Naive thymus-derived CD4-positive, alpha-beta T cell (primary cell): ENCODE measurements around the gene RNU1-4. TPM values are rescaled to one million over a fixed set of nuclear protein-coding genes. Genes with fewer than 3 reads are reported as not detected.
"Not testable (repeated sequence)": the region's sequence is repeated elsewhere in the genome, so short reads cannot be mapped to it uniquely, and the experiment has no call there.

ENCODE experiments used
- ATAC-seq: fragments of 150-1000 bp; cut with Tn5 transposase; 2 replicates; pipeline ENCODE4 v1.10.0; 2021; ENCODE audit warnings: mild to moderate bottlenecking, moderate library complexity
- CTCF ChIA-PET: fragments of 350-600 bp; sonication (Branson Sonifier 250); formaldehyde crosslinking; loops from one replicate; lab custom pipeline; 2021; ENCODE audit warnings: antibody characterized with exemption; lab: Charles Lee
- POLR2A ChIA-PET: fragments of 350-600 bp; sonication (Branson Sonifier 250); formaldehyde crosslinking; loops from one replicate; lab custom pipeline; 2021; ENCODE audit warnings: antibody characterized with exemption, inconsistent platforms; lab: Charles Lee
- DNase-seq, 9 donors: peaks; one replicate each; pipeline versions ENCODE4 v3.0.0 to v3.0.0-alpha.2; 2020 to 2022; ENCODE audit warnings: mixed read lengths in 1 of 9
- H3K27ac ChIP-seq: one replicate; pipeline ENCODE4 v1.7.0; 2013; ENCODE audit warnings: mild to moderate bottlenecking, low read depth, low read length, moderate library complexity
- H3K27me3 ChIP-seq, 2 donors: one replicate each; pipeline ENCODE4 v1.7.0; 2013; ENCODE audit warnings: low read length in 2 of 2, mild to moderate bottlenecking in 2 of 2, moderate library complexity in 2 of 2; ENCODE audit not compliant: control insufficient read depth in 2 of 2, insufficient read depth in 2 of 2
- H3K36me3 ChIP-seq, 3 experiments: 1 replicate in 2 of 3; 2 replicates in 1 of 3; pipeline ENCODE4 v1.7.0; 2013; ENCODE audit warnings: low read length in 3 of 3, mild to moderate bottlenecking in 3 of 3, moderate library complexity in 1 of 3; ENCODE audit not compliant: insufficient read depth in 3 of 3, control insufficient read depth in 2 of 3
- H3K4me1 ChIP-seq, 2 donors: one replicate each; pipeline ENCODE4 v1.7.0; 2013; ENCODE audit warnings: low read length in 2 of 2, mild to moderate bottlenecking in 2 of 2, moderate library complexity in 1 of 2; ENCODE audit not compliant: control insufficient read depth in 2 of 2, insufficient read depth in 2 of 2
- H3K4me3 ChIP-seq: 2 replicates; pipeline ENCODE4 v1.7.0; 2013; ENCODE audit warnings: mild to moderate bottlenecking, low read length
- H3K9me3 ChIP-seq, 3 experiments: 1 replicate in 2 of 3; 2 replicates in 1 of 3; pipeline ENCODE4 v1.7.0; 2013; ENCODE audit warnings: low read length in 3 of 3; ENCODE audit not compliant: control insufficient read depth in 2 of 3
- H3K27ac Mint-ChIP-seq, 9 donors: one replicate each; pipeline ENCODE4 v1.8.0; 2020 to 2022; ENCODE audit warnings: mixed read lengths in 9 of 9, mild to moderate bottlenecking in 8 of 9, moderate library complexity in 5 of 9, inconsistent platforms in 2 of 9
- H3K27me3 Mint-ChIP-seq, 5 donors: one replicate each; pipeline ENCODE4 v1.8.0; 2021 to 2022; ENCODE audit warnings: mixed read lengths in 5 of 5, mild to moderate bottlenecking in 1 of 5
- H3K36me3 Mint-ChIP-seq, 5 donors: one replicate each; pipeline ENCODE4 v1.8.0; 2020 to 2022; ENCODE audit warnings: mixed read lengths in 5 of 5, mild to moderate bottlenecking in 3 of 5, inconsistent platforms in 1 of 5
- H3K4me1 Mint-ChIP-seq, 7 donors: one replicate each; pipeline ENCODE4 v1.8.0; 2020 to 2022; ENCODE audit warnings: mixed read lengths in 7 of 7, mild to moderate bottlenecking in 3 of 7, inconsistent platforms in 1 of 7
- H3K4me3 Mint-ChIP-seq, 10 donors: one replicate each; pipeline ENCODE4 v1.8.0; 2020 to 2022; ENCODE audit warnings: mild to moderate bottlenecking in 10 of 10, mixed read lengths in 10 of 10, moderate library complexity in 6 of 10, inconsistent platforms in 2 of 10
- H3K9me3 Mint-ChIP-seq, 11 donors: one replicate each; pipeline ENCODE4 v1.8.0; 2020 to 2022; ENCODE audit warnings: mixed read lengths in 11 of 11, mild to moderate bottlenecking in 4 of 11, inconsistent platforms in 1 of 11, moderate library complexity in 1 of 11
- intact Hi-C, 2 donors: fragments of 100-400 bp; cut with micrococcal nuclease; formaldehyde crosslinking; loops; one replicate each; pipeline ENCODE4 v1.15.1; 2023
- polyA plus RNA-seq, 2 donors: library from polyadenylated mRNA; unstranded; fragments of 300-500 nt; fragmentation: Illumina TruSeq; gene quantifications; one replicate each; pipeline ENCODE4 v1.2.3, GENCODE V29; 2021
- total RNA-seq, 6 experiments: library from RNA in 5 of 6; stranded (reverse) in 5 of 6; gene quantifications; 1 replicate in 5 of 6; 2 replicates in 1 of 6; pipeline ENCODE4 v1.2.3 and lab custom pipeline; 2021 to 2026

The RNU1-4 gene
- total and polyA plus RNA-seq, 7 experiments from 2014 or later = 2,341 to 4,458 (median 3,337) TPM; not detected in 2

DNA sequence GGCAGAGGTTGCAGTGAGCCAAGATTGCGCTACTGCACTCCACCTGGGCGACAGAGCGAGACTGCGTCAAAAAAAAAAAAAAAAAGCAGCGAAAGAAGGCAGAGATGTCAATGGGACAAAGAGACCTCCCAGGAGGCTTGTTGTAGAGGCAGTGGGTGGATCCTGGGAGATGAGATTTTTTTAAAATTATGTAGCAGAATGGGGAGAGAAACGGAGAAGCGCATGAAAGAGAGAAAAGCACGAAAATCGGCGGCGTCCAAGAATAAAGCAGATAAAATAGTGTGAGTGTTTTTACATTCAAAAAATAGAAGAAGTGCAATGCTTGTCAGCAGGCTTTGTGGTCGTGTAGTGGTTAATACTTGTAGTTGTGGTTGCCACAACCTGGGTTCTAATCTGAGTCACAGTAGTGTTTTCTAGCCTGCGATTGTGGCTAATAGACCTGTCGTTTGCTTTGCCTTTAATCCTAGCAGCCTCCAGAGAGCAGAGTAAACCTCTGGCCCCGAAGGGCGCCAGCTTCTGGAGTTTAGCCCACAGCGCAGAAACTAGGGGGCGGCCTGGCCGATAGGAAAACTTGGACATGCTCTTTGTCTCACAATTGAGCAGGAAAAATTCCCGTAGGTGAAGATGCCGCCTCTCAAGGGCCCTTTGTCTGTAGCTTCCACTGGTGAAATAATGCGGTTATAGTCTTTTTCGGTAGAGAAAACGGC is 11.9 kb upstream of the RNU1-4 start:
- H3K27ac ChIP-seq, H3K27ac Mint-ChIP-seq, DNase-seq, H3K4me1 Mint-ChIP-seq, H3K4me3 Mint-ChIP-seq, intact Hi-C loops, H3K27me3 Mint-ChIP-seq, H3K27me3 ChIP-seq, H3K36me3 ChIP-seq, H3K4me3 ChIP-seq, CTCF ChIA-PET, ATAC-seq, H3K4me1 ChIP-seq, POLR2A ChIA-PET, H3K36me3 Mint-ChIP-seq, H3K9me3 Mint-ChIP-seq, H3K9me3 ChIP-seq: not testable (repeated sequence)

DNA sequence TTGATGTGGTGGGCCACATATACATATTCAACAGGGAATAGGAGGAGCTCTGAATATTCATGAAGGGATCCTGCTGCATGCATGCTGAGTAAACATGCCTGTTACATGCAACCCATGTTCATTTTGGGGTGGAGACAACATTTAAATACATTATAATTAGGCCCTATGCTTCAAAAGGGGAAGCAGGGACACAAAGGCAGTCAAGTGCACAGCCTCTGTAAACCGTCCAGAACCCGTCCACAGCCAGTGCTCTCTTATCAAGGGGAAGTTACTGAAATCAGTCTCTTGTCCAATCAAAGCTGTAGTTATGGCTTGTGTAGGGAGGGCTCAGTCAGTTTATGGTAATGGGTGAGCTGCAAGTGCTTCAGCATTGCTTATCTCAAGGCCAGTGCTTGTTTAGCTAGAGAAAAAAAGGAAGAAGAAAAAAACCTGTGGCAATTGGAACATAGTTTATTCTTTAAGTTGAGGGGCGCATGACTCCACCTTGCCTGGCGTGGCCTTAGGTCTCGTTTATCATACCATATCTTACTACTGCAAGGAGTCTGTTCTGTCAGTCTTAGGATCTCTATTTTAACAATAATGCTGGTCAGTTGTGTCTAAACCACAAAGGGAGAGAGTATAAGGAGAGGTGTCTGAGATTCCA is 7.9 kb upstream of the RNU1-4 start:
- H3K36me3 ChIP-seq, H3K27ac ChIP-seq, ATAC-seq, H3K9me3 Mint-ChIP-seq, H3K27me3 Mint-ChIP-seq, POLR2A ChIA-PET, H3K4me3 Mint-ChIP-seq, intact Hi-C loops, H3K4me3 ChIP-seq, DNase-seq, H3K27me3 ChIP-seq, H3K27ac Mint-ChIP-seq, H3K36me3 Mint-ChIP-seq, H3K9me3 ChIP-seq, H3K4me1 Mint-ChIP-seq, CTCF ChIA-PET, H3K4me1 ChIP-seq: not testable (repeated sequence)

DNA sequence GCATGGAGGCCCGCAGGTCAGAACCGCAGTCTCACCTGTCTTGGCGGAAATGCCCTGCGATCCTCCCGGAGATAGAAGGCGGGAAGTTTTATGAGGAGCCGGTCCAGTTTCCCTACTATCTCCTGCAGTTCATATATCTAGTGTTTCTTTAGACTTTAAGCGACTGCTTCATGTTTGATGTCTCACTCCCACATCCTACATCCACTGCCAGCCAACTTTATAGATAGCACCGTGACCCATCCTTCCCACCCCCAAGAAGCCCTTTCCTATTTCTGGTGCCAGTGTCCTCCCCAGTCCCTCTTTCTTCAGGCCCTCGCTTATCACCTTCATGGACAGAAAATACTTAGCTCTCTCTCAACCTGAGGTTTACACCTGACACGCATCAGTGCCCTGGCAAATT is 914 bp downstream of the RNU1-4 start:
- H3K27ac Mint-ChIP-seq, ATAC-seq, H3K36me3 ChIP-seq, H3K36me3 Mint-ChIP-seq, DNase-seq, CTCF ChIA-PET, H3K4me3 Mint-ChIP-seq, H3K27me3 ChIP-seq, H3K4me1 ChIP-seq, H3K4me3 ChIP-seq, H3K9me3 ChIP-seq, H3K27ac ChIP-seq, intact Hi-C loops, H3K27me3 Mint-ChIP-seq, H3K9me3 Mint-ChIP-seq, H3K4me1 Mint-ChIP-seq, POLR2A ChIA-PET: not testable (repeated sequence)

DNA sequence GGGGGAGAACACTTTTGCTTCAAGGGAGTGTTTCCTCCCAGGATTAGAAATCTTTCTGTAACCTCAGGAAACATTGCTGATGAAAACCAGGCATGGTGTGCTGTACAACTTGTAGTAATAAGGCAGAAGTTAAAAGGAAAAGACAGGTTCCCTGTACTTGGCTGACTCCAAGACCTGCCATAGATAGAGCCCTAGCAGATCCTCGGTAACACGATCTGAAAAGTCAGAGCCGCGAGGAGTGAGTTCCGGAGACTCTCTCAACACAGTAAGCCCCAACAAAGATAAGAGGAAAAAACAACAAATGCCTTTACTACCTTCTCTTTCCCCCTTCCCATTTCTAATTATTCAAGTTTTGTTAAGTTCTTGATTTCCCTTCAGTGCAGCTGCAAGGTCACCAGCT is 7.3 kb downstream of the RNU1-4 start:
- H3K27ac Mint-ChIP-seq, CTCF ChIA-PET, POLR2A ChIA-PET, H3K4me1 Mint-ChIP-seq, H3K36me3 Mint-ChIP-seq, H3K9me3 Mint-ChIP-seq, H3K27me3 ChIP-seq, H3K27me3 Mint-ChIP-seq, H3K27ac ChIP-seq, ATAC-seq, DNase-seq, H3K4me3 ChIP-seq, H3K4me1 ChIP-seq, H3K36me3 ChIP-seq, intact Hi-C loops, H3K9me3 ChIP-seq, H3K4me3 Mint-ChIP-seq: not testable (repeated sequence)

DNA sequence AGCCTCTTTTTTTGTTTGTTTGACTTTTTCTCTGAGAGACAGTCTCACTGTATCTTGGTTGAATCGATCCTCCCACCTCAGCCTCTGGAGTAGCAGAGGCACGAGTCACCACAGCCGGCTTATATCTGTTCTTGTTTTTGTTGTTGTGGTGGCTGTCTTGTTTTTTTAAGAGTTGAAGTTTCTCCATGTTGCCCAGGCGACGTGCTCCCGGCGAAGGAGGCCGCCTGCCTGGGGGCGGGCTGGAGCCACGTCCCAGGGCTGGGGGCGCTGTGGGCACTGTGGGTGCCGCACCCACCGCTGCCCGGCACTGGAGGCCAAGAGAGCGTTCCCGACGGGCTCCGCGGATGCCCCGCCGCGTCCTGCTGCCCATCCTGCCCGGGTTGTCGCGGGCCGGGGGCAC is 8.4 kb downstream of the RNU1-4 start:
- DNase-seq, H3K27ac Mint-ChIP-seq, intact Hi-C loops, H3K4me1 Mint-ChIP-seq, H3K4me1 ChIP-seq, ATAC-seq, H3K27me3 Mint-ChIP-seq, H3K27me3 ChIP-seq, H3K4me3 Mint-ChIP-seq, CTCF ChIA-PET, H3K9me3 ChIP-seq, H3K36me3 ChIP-seq, H3K36me3 Mint-ChIP-seq, H3K4me3 ChIP-seq, POLR2A ChIA-PET, H3K9me3 Mint-ChIP-seq, H3K27ac ChIP-seq: not testable (repeated sequence)

DNA sequence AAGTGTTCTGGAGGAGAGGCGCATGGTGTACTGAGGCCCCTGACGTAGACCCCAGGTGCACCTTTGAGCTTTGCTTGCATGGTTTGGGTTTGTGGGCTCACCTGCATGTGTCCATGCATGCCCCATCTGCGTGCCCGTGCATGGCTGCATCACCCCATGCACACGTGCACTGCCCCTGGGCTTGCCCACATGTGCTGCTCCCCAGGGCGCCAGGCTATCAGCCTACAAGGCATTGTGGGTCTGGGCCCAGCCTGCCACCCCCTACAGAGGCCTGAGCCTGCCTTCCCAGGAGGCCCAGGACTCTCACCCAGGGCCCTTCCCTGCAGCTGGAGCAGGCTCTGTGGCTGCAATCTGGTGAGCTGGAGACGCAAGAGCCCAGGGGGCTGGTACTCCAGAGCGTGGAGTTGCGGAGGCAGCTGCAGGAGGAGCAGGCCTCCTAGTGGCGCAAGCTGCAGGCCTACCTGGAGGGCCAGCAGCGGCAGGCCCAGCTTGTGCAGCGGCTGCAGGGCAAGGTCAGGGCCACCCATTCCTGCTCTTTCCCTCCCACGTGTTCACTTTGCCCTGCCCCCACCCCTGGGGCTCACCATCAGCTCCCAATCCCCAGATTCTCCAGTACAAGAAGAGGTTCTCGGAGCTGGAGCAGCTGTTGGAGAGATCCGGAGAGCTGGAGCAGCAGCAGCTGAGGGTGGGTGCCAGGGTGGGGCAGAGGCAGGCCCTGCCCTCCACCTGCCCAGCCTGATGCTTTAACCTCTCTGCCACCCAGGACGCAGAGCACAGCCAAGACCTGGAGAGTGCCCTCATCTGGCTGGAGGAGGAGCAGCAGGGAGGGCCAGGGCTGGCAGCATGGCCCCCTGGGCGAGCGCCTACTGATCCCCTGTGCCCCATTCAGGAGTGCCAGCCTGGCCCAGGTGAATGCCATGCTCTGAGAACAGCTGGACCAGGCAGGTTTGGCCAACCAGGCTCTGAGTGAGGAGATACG is 9.9 kb downstream of the RNU1-4 start:
- ATAC-seq = peak; percentile 68
- intact Hi-C loops, H3K36me3 Mint-ChIP-seq, H3K4me3 ChIP-seq, H3K36me3 ChIP-seq, H3K4me1 Mint-ChIP-seq, H3K27me3 ChIP-seq, H3K27ac Mint-ChIP-seq, H3K4me3 Mint-ChIP-seq, H3K4me1 ChIP-seq, CTCF ChIA-PET, H3K9me3 ChIP-seq, H3K27me3 Mint-ChIP-seq, H3K27ac ChIP-seq, POLR2A ChIA-PET, H3K9me3 Mint-ChIP-seq, DNase-seq: not testable (repeated sequence)
